Right ventricle myocardium superior (tissue), 1 donor: ENCODE data around the gene KRTAP5-4. TPM values are rescaled to one million over a fixed set of nuclear protein-coding genes. Genes with fewer than 3 reads are reported as not detected.
"Not testable (repeated sequence)": the region's sequence is repeated elsewhere in the genome, so short reads cannot be mapped to it uniquely, and the experiment has no call there.

Experiments
- ATAC-seq: fragments of 200-7000 bp; cut with Tn5 transposase; one replicate; pipeline ENCODE4 v1.9.1; 2020; ENCODE audit warnings: mild to moderate bottlenecking; ENCODE audit not compliant: poor library complexity
- DNase-seq: peaks from one replicate; pipeline ENCODE4 v3.0.0-alpha.2; 2020
- intact Hi-C: fragments of 100-400 bp; cut with DNase I; formaldehyde crosslinking; loops from one replicate; pipeline ENCODE4 v1.11.2; 2022
- long read RNA-seq: library from polyadenylated mRNA; unstranded; transcript quantifications from one replicate; pipeline ENCODE4 v2.0.0, GENCODE V29; 2021
- total RNA-seq: library from RNA; stranded (reverse); fragmentation: NEBNext Ultra II Directional; extraction: Animal tissue kit (Norgen Biotek cat#: 25700); gene quantifications from one replicate; pipeline ENCODE4 v1.2.1, GENCODE V29; 2021
- donor health status: DM: no; HTN: yes; CAD: no; lungs with severe emphysema.

KRTAP5-4 gene
- total RNA-seq = not detected
- long read RNA-seq = 0 reads

GRCh38 chr11:1622086-1622485 lies at the start of gene KRTAP5-4:
TSS of gene KRTAP5-4 (minus strand) at chr11:1622138. CDS start at chr11:1622093, 45 bp downstream.
- DNase-seq (no peak), ATAC-seq (no peak)
- intact Hi-C loops = loop anchor here (10.0 kb wide), 1 partner anchor 77 kb away; no protein-coding TSS in a partner anchor

GRCh38 chr11:1671658-1672057 lies 49.7 kb upstream of the KRTAP5-4 start:
- intact Hi-C loops = no loop called here
- ATAC-seq = no peak
- DNase-seq = no peak

DNA sequence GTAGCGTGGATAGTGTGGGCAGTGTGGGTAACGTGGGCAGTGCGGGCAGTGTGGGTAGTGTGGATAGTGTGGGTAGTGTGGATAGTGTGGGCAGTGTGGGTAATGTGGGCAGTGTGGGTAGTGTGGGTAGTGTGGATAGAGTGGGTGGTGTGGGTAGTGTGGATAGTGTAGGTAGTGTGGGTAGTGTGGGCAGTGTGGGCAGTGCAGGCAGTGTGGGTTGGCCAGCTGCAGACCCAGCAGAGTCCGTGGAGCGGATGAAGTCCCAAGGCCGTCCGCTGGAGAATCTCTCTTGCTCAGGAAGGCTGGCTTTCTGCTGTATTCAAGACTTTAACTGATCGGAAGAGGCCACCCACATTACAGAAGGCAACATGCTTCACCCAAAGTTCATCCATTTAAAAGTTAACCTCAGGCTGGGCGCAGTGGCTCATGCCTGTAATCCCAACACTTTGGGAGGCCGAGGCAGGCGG lies 49.0 kb upstream of the KRTAP5-4 start:
- no peak for DNase-seq
- intact Hi-C loops = no loop called here
- ATAC-seq = no peak

GRCh38 chr11:1670457-1670856 lies 48.5 kb upstream of the KRTAP5-4 start:
- ATAC-seq, intact Hi-C loops, DNase-seq: not testable (repeated sequence)

- intact Hi-C loops = no loop called here
- ATAC-seq (no peak), DNase-seq (no peak)
These were observed 47.7 kb upstream of the KRTAP5-4 start for GRCh38 chr11:1669546-1670218.

DNA sequence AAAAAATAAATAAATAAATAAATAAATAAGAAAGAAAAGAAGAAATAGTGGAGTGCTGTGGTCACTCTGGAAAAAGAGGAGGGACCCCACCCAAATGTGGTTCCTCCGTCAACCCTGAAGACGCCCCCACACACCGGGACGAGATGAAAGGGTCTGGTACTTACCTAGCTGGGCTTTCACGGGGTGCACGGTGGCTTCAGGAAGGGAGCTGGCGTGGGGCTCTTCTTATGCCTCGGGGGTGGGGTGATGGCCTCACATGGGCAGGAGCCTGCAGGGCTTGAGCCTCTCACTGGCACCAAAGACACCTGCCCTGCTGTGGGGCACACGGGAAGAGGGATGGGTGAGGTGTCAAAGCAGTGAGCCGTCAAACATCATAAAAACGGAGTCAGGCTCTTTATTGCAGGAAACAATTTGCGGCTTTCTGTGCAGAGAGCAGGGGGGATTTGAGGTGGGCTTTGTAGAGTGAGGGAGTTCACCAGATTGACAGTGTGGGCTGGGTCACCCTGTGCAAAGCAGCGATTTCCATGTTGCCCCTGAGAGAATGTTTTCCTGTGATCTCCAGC lies 47.1 kb upstream of the KRTAP5-4 start:
- ATAC-seq = no peak
- intact Hi-C loops = no loop called here
- no peak for DNase-seq

DNA sequence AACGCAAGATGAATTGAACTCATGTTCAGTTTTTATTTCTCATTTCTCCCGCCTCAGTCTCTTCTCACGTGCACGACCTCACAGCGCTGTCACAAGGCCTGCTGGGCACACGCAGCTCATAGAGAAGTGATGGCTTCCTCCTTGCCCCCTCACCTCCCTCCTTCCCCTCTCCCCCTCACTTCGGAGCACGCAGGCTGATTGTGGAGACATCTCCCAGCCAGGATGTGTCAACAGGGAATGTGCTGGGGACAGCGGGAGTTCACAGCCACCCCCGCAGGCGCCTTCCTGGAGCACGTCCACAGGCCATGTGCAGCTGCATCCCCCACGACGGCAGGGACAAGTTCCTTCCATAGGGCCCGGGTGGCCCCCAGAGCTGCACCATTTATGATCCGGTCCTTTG lies 46.0 kb upstream of the KRTAP5-4 start:
- intact Hi-C loops = no loop called here
- ATAC-seq = no peak
- DNase-seq = no peak

GRCh38 chr11:1667121-1667850 lies 45.3 kb upstream of the KRTAP5-4 start:
- intact Hi-C loops = no loop called here
- no peak for DNase-seq
- ATAC-seq = no peak

GRCh38 chr11:1665313-1665712 lies 43.4 kb upstream of the KRTAP5-4 start:
- no peak for DNase-seq
- ATAC-seq = no peak
- intact Hi-C loops = no loop called here

DNA sequence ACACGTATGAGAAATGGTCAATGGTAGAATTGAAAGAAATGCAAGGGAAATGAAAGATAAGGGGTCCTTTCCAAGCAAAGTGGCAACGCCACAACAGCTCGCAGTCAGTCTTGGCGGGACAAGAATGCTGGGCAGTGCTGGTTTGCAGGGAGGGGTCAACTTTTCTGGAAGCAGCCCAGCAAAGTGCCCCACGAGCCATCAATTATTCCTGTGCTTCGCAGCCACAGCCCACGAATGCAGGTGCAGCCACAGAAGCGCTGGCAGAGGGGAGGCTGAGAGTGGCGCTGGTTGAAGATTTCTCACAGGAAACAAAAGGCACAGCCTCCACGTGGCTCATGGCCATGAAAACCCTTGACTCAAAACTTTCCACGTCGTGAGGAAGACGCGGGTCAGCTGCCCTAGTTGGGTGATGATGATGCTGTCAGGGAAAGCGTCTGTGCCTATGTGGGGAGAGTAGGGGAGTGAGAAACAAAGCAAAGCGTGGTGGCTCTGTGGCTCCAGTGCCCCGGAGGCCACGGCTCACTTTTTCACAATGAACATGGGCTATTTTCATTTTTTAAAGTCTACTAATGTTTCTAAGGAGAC lies 40.9 kb upstream of the KRTAP5-4 start:
- ATAC-seq, intact Hi-C loops, DNase-seq: not testable (repeated sequence)

DNA sequence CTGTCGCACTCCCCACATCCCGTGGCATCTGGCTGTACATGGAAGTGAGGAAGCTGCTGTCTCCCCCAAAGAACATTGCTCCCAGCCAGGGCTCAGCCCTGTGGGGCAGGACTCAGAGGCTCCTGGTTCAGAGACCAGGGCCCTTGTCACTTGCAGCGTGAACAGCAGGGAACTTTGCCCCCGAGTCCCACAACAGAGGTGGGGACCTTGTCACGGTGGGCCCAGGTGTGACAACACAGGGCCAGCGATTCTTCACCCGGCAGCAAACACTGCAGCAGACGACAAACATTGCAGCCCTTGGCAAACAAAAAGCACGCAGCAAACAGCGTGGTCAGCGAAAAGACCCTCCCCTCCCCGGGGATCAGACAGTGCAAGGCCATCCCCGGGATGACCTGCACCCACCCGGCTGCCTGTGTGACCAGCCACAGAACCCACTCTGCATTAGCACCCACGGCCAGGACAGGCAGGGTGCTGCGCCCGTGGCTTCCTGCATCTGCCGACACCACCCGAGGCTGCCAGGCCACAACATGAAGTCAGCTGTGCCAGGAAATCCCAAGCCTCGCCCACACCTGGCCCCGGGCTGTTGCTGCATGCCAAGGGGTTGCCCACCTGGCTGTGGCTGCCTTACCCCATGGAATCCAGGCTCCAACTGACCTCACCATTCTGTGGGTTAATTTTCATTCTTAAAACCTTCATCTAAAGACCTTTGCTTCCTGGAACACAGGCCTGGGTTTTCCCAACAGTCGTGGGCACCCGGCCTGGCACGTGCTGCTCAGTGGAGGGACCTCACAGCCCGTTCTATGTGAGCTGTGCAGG lies 39.7 kb upstream of the KRTAP5-4 start:
- intact Hi-C loops, ATAC-seq, DNase-seq: not testable (repeated sequence)

GRCh38 chr11:1660111-1660867 lies 38.4 kb upstream of the KRTAP5-4 start:
- ATAC-seq = no peak
- DNase-seq = no peak
- intact Hi-C loops = no loop called here

DNA sequence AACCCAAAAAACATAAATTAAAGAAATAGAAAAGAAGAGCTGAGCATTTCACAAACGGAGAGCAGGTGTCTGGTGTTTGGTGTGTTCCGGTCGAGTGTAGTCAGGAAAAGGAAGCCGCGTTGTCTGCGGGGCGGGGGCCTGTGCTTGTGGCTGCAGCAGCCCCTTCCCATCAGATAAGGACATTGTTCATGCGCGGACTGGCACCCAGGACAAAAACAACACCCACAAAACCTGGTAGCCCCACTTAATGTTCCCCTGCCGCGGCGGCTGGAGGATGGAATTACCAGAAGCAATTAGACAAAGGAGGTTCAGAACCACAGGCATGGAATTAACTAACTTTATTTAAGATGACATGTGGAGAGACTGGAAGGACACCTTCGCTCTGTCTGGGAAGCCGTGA lies 37.6 kb upstream of the KRTAP5-4 start:
- no peak for ATAC-seq
- no peak for DNase-seq
- intact Hi-C loops = no loop called here

- no peak for ATAC-seq
- intact Hi-C loops = no loop called here
- no peak for DNase-seq
These were observed 34.7 kb upstream of the KRTAP5-4 start for GRCh38 chr11:1656670-1657069.

GRCh38 chr11:1656061-1656441 lies 34.1 kb upstream of the KRTAP5-4 start:
- DNase-seq = no peak
- ATAC-seq = no peak
- intact Hi-C loops = no loop called here

- intact Hi-C loops = no loop called here
- DNase-seq (no peak), ATAC-seq (no peak)
These were observed 33.5 kb upstream of the KRTAP5-4 start for GRCh38 chr11:1655168-1656060.
